ENCODE data around the gene KRTAP10-5.
"Not testable (repeated sequence)": the region's sequence is repeated elsewhere in the genome, so short reads cannot be mapped to it uniquely, and the experiment has no call there.

Gene KRTAP10-5

DNA sequence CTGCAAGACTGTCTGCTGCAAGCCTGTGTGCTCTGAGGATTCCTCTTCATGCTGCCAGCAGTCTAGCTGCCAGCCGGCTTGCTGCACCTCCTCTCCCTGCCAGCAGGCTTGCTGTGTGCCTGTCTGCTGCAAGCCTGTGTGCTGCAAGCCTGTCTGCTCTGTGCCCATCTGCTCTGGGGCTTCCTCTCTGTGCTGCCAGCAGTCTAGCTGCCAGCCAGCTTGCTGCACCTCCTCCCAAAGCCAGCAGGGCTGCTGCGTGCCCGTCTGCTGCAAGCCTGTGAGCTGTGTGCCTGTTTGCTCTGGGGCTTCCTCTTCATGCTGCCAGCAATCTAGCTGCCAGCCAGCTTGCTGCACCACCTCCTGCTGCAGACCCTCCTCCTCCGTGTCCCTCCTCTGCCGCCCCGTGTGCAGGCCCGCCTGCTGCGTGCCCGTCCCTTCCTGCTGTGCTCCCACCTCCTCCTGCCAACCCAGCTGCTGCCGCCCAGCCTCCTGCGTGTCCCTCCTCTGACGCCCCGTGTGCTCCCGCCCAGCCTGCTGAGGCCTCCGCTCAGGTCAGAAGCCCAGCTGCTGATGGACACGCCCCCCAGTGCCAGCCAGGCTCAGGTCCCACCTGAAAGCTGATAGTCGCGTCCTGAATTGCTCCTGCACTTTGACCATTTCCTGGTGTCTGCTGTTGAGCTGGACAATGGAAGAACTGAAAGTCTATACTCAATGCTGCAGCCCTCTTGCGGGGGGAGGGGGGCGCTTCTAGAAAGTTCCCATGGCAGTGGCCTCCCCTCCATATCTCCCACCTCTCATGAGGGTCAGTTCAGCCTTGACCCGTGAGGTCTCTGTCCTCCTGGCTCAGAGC lies 5.7 kb downstream of the KRTAP10-5 start:
- no peaks in the 10 kb centered on the region for H3K4me1 ChIP-seq (ENCODE audit: low read depth, poor library complexity, severe bottlenecking)
- peaks cover 56% of the 10 kb centered on the region for H3K27me3 ChIP-seq (ENCODE audit: insufficient read depth, low read depth)
- no peak overlapping the region for H3K4me2 ChIP-seq
- H3K27ac ChIP-seq: no peak overlapping the region
- no peak overlapping the region for H2AFZ ChIP-seq (ENCODE audit: low read depth)
- H3K79me2 ChIP-seq (ENCODE audit: insufficient read depth, low read depth): no peaks in the 10 kb centered on the region
- TF ChIP-seq, protein P1, sequence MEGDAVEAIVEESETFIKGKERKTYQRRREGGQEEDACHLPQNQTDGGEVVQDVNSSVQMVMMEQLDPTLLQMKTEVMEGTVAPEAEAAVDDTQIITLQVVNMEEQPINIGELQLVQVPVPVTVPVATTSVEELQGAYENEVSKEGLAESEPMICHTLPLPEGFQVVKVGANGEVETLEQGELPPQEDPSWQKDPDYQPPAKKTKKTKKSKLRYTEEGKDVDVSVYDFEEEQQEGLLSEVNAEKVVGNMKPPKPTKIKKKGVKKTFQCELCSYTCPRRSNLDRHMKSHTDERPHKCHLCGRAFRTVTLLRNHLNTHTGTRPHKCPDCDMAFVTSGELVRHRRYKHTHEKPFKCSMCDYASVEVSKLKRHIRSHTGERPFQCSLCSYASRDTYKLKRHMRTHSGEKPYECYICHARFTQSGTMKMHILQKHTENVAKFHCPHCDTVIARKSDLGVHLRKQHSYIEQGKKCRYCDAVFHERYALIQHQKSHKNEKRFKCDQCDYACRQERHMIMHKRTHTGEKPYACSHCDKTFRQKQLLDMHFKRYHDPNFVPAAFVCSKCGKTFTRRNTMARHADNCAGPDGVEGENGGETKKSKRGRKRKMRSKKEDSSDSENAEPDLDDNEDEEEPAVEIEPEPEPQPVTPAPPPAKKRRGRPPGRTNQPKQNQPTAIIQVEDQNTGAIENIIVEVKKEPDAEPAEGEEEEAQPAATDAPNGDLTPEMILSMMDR (conservative IDR thresholded peaks at IDR 0.05; ENCODE audit: low read depth, low read length): no peak
- H3K4me3 ChIP-seq (IDR thresholded peaks at IDR 0.05; ENCODE audit: insufficient read depth, low read depth, low read length): no peak overlapping the region
- no peaks in the 10 kb centered on the region for H4K20me1 ChIP-seq (ENCODE audit: insufficient read depth)
- H3K9ac ChIP-seq: no peak overlapping the region
- no peaks in the 10 kb centered on the region for H3K36me3 ChIP-seq (ENCODE audit: insufficient read depth)

- not testable (repeated sequence) for H3K9ac ChIP-seq; H3K4me3 ChIP-seq (IDR thresholded peaks at IDR 0.05; ENCODE audit: insufficient read depth, low read depth, low read length); H3K4me2 ChIP-seq; H3K79me2 ChIP-seq (ENCODE audit: insufficient read depth, low read depth); H2AFZ ChIP-seq (ENCODE audit: low read depth); H3K36me3 ChIP-seq (ENCODE audit: insufficient read depth); H3K27ac ChIP-seq; H4K20me1 ChIP-seq (ENCODE audit: insufficient read depth); H3K4me1 ChIP-seq (ENCODE audit: low read depth, poor library complexity, severe bottlenecking)
- H3K27me3 ChIP-seq (ENCODE audit: insufficient read depth, low read depth): peaks cover 56% of the 10 kb centered on the region
Measured at GRCh38 chr21:44573630-44574456, 6.6 kb downstream of the KRTAP10-5 start, which contains the start of gene KRTAP10-4. KRTAP10-4 (plus strand) TSS chr21:44573729; CDS start chr21:44573759, 30 bp downstream.

DNA sequence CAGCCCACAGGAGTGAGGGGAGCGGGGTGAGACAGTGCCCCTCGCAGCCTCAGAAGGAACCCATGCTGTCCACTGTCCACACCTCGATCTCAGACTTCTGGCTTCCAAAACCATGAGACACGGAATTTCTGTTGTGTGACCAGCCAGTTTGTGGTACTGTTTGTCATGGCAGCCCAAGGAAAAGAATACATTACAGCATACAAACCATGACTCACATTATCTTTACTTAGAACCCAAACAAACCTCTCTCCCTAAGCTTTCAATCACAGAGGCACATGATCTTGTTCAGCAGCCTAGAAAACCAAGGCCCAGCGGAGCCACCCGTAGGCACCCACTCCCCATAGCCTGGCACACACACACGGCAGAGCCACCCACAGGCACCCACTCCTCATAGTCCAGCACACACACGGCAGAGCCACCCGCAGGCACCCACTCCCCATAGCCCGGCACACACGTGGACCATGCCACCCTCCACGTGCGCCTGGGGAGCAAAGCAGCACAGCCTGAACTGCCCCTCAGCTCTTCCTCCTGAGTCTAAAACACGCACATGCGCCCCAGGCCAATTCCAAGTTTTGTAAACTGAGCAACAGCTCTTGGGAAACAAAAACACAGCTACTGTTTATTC lies 7.3 kb downstream of the KRTAP10-5 start:
- Histone ChIP-seq H3K4me3 (IDR thresholded peaks at IDR 0.05; ENCODE audit: insufficient read depth, low read depth, low read length) (no peak overlapping the region), H3K27me3 (ENCODE audit: insufficient read depth, low read depth) (peaks cover 53% of the 10 kb centered on the region), H4K20me1 (ENCODE audit: insufficient read depth) (no peaks in the 10 kb centered on the region), H3K36me3 (ENCODE audit: insufficient read depth) (no peaks in the 10 kb centered on the region), H3K4me2 (no peak overlapping the region), H3K79me2 (ENCODE audit: insufficient read depth, low read depth) (no peaks in the 10 kb centered on the region), H3K4me1 (ENCODE audit: low read depth, poor library complexity, severe bottlenecking) (no peaks in the 10 kb centered on the region), H3K27ac (no peak overlapping the region), H3K9ac (no peak overlapping the region), H2AFZ (ENCODE audit: low read depth) (no peak overlapping the region)
- TF ChIP-seq, protein P1 (conservative IDR thresholded peaks at IDR 0.05; ENCODE audit: low read depth, low read length): no peak

DNA sequence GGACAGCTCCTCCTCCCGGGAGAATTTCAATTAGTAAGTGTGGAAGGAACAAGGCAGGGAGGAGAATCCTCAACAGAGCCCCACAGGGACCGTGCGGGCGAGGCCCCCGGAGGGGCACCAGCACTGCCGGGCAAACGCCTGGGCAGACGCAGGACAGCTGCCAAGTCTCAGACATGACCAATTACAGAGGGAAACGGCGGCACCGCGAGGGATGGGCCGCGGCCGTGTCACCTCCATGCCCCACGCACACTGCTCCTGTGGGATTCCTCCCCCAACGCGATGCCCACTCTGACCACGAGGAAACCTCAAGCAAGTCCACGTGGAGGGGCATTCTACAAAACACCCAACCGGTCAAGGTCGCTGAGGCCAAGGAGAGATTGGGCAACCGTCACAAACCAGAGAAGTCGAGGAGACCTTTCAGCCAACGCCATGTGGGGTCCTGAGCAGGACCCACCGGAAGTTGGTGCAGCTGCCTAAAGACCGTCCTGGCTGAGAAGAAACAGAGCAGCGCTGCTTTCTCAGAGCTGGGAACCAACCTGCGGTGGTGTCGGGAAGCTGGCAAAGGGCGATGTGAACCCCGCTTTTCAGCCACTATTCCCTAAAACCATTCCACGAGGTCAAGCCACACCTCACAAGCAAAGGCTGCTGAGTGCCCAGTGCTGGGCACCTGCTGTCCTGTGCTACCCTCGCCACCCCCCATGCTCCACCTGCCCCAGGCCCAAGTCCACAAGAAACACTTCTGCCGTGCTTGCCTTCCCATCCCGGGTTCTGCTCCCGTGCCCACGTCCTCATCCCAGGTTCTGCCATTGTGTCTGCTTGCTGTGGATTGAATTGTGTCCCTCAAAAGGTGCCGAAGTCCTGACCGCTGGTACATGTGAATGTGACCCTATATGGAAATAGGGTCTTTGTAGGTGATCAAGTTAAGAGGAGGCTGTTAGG lies 8.3 kb downstream of the KRTAP10-5 start:
- Histone ChIP-seq H3K4me3 (IDR thresholded peaks at IDR 0.05; ENCODE audit: insufficient read depth, low read depth, low read length) (no peak overlapping the region), H3K4me2 (no peak overlapping the region), H3K79me2 (ENCODE audit: insufficient read depth, low read depth) (no peaks in the 10 kb centered on the region), H3K27me3 (ENCODE audit: insufficient read depth, low read depth) (peaks cover 45% of the 10 kb centered on the region), H3K36me3 (ENCODE audit: insufficient read depth) (no peaks in the 10 kb centered on the region), H2AFZ (ENCODE audit: low read depth) (no peak overlapping the region), H3K4me1 (ENCODE audit: low read depth, poor library complexity, severe bottlenecking) (no peaks in the 10 kb centered on the region), H4K20me1 (ENCODE audit: insufficient read depth) (no peaks in the 10 kb centered on the region), H3K9ac (no peak overlapping the region), H3K27ac (no peak overlapping the region)
- TF ChIP-seq, protein P1 (conservative IDR thresholded peaks at IDR 0.05; ENCODE audit: low read depth, low read length): no peak

Data from KMS-11 (cell line).